H9 (cell line): ENCODE data around the gene ADGRL2. TPM values are rescaled to one million over a fixed set of nuclear protein-coding genes. Genes with fewer than 3 reads are reported as not detected.

Experiments used
- DNase-seq: peaks from one replicate; pipeline ENCODE4 v3.0.0-alpha.2; 2017
- H2AFZ ChIP-seq: one replicate; pipeline ENCODE4 v1.6.1; 2013; ENCODE audit warnings: mild to moderate bottlenecking, low read length, control low read depth, moderate library complexity
- H2AK5ac ChIP-seq: 2 replicates; pipeline ENCODE4 v1.6.1; 2013; ENCODE audit warnings: low read length, control low read depth, mixed read lengths; ENCODE audit not compliant: insufficient read length
- H2BK120ac ChIP-seq: one replicate; pipeline ENCODE4 v1.6.1; 2013; ENCODE audit warnings: low read depth, mild to moderate bottlenecking, low read length, control low read depth, inconsistent platforms; ENCODE audit not compliant: poor library complexity, severe bottlenecking
- H2BK12ac ChIP-seq: 2 replicates; pipeline ENCODE4 v1.6.1; 2013; ENCODE audit warnings: low read length, control low read depth, mixed read lengths, low read depth; ENCODE audit not compliant: insufficient read length
- H2BK15ac ChIP-seq: 2 replicates; pipeline ENCODE4 v1.6.1; 2013; ENCODE audit warnings: low read depth, low read length, control low read depth
- H2BK20ac ChIP-seq: one replicate; pipeline ENCODE4 v1.6.1; 2013; ENCODE audit warnings: low read depth, mild to moderate bottlenecking, low read length, control low read depth, inconsistent platforms; ENCODE audit not compliant: poor library complexity, severe bottlenecking
- H2BK5ac ChIP-seq: 2 replicates; pipeline ENCODE4 v1.6.1; 2013; ENCODE audit warnings: low read length, control low read depth, mixed read lengths; ENCODE audit not compliant: insufficient read length
- H3K14ac ChIP-seq: 2 replicates; pipeline ENCODE4 v1.6.1; 2013; ENCODE audit warnings: low read length, control low read depth; ENCODE audit not compliant: insufficient read depth
- H3K18ac ChIP-seq: 2 replicates; pipeline ENCODE4 v1.6.1; 2013; ENCODE audit warnings: low read depth, mild to moderate bottlenecking, mixed read lengths, low read length, control low read depth; ENCODE audit not compliant: insufficient read length
- H3K23ac ChIP-seq: 2 replicates; pipeline ENCODE4 v1.6.1; 2013; ENCODE audit warnings: low read length, control low read depth, mixed read lengths, low read depth; ENCODE audit not compliant: insufficient read length
- H3K23me2 ChIP-seq: 2 replicates; pipeline ENCODE4 v1.6.1; 2013; ENCODE audit warnings: low read depth, mild to moderate bottlenecking, mixed read lengths, low read length, control low read depth; ENCODE audit not compliant: insufficient read length, poor library complexity, severe bottlenecking
- H3K27ac ChIP-seq: 2 replicates; pipeline ENCODE4 v1.5.1; 2013; ENCODE audit warnings: low read length, control low read depth, mixed read lengths, low read depth; ENCODE audit not compliant: insufficient read length
- H3K27me3 ChIP-seq: 2 replicates; pipeline ENCODE4 v1.6.1; 2013; ENCODE audit warnings: low read length, control low read depth, inconsistent platforms; ENCODE audit not compliant: insufficient read depth
- H3K4ac ChIP-seq: 2 replicates; pipeline ENCODE4 v1.6.1; 2013; ENCODE audit warnings: low read depth, mild to moderate bottlenecking, control low read depth, inconsistent platforms, low read length, moderate library complexity
- H3K4me1 ChIP-seq: 2 replicates; pipeline ENCODE4 v1.6.1; 2013; ENCODE audit warnings: low read length, control low read depth, inconsistent platforms; ENCODE audit not compliant: insufficient read depth
- H3K4me2 ChIP-seq: 2 replicates; pipeline ENCODE4 v1.6.1; 2013; ENCODE audit warnings: low read length, control low read depth, mixed read lengths; ENCODE audit not compliant: insufficient read length, insufficient read depth
- H3K56ac ChIP-seq: 2 replicates; pipeline ENCODE4 v1.6.1; 2013; ENCODE audit warnings: low read depth, mild to moderate bottlenecking, mixed read lengths, low read length, control low read depth; ENCODE audit not compliant: insufficient read length
- H3K79me1 ChIP-seq: 2 replicates; pipeline ENCODE4 v1.6.1; 2013; ENCODE audit warnings: low read depth, mild to moderate bottlenecking, moderate library complexity, low read length, control low read depth, inconsistent platforms; ENCODE audit not compliant: insufficient read depth, poor library complexity, severe bottlenecking
- H3K79me2 ChIP-seq: 2 replicates; pipeline ENCODE4 v1.6.1; 2013; ENCODE audit warnings: low read length, control low read depth, inconsistent platforms; ENCODE audit not compliant: insufficient read depth
- H3K9ac ChIP-seq: 2 replicates; pipeline ENCODE4 v1.6.1; 2013; ENCODE audit warnings: low read length, control low read depth, mixed read lengths; ENCODE audit not compliant: insufficient read length; ENCODE audit errors: extremely low read depth
- H3K9me3 ChIP-seq: one replicate; pipeline ENCODE4 v1.6.1; 2013; ENCODE audit warnings: low read depth, low read length, inconsistent platforms; ENCODE audit not compliant: control insufficient read depth
- H3T11ph ChIP-seq: one replicate; pipeline ENCODE4 v1.6.1; 2013; ENCODE audit warnings: mild to moderate bottlenecking, low read length, control low read depth, inconsistent platforms
- H4K20me1 ChIP-seq: one replicate; pipeline ENCODE4 v1.6.1; 2013; ENCODE audit not compliant: control insufficient read depth, insufficient read length, insufficient read depth
- H4K5ac ChIP-seq: 2 replicates; pipeline ENCODE4 v1.6.1; 2013; ENCODE audit warnings: low read depth, mild to moderate bottlenecking, mixed read lengths, low read length, control low read depth; ENCODE audit not compliant: insufficient read length
- H4K8ac ChIP-seq: replicated peaks from 2 replicates; pipeline ENCODE4 v1.6.1; 2013; ENCODE audit warnings: low read length, control low read depth, mixed read lengths, low read depth; ENCODE audit not compliant: insufficient read length
- H4K91ac ChIP-seq: 2 replicates; pipeline ENCODE4 v1.6.1; 2013; ENCODE audit warnings: low read depth, mild to moderate bottlenecking, moderate library complexity, mixed read lengths, low read length, control low read depth; ENCODE audit not compliant: insufficient read length
- H3K27ac Mint-ChIP-seq, 3 experiments: 2 replicates in 2 of 3; 3 replicates in 1 of 3; pipeline ENCODE4 v1.8.0; 2020 to 2021; ENCODE audit warnings: mixed read lengths in 3 of 3, mild to moderate bottlenecking in 1 of 3, moderate library complexity in 1 of 3
- H3K27me3 Mint-ChIP-seq: 2 replicates; pipeline ENCODE4 v1.8.0; 2021; ENCODE audit warnings: low read depth, mild to moderate bottlenecking, moderate library complexity, mixed read lengths
- H3K36me3 Mint-ChIP-seq, 3 experiments: 2 replicates in 2 of 3; 3 replicates in 1 of 3; pipeline ENCODE4 v1.8.0; 2020 to 2021; ENCODE audit warnings: low read depth in 3 of 3, mixed read lengths in 3 of 3; ENCODE audit not compliant: insufficient read depth in 1 of 3
- H3K4me1 Mint-ChIP-seq, 2 experiments: 2 replicates each; pipeline ENCODE4 v1.8.0; 2020; ENCODE audit warnings: mixed read lengths in 2 of 2
- H3K4me3 Mint-ChIP-seq, 2 experiments: 2 replicates in 1 of 2; 3 replicates in 1 of 2; pipeline ENCODE4 v1.8.0; 2020 to 2021; ENCODE audit warnings: mild to moderate bottlenecking in 2 of 2, mixed read lengths in 2 of 2, moderate library complexity in 1 of 2
- H3K9me3 Mint-ChIP-seq, 2 experiments: 2 replicates in 1 of 2; 3 replicates in 1 of 2; pipeline ENCODE4 v1.8.0; 2020; ENCODE audit warnings: mild to moderate bottlenecking in 2 of 2, mixed read lengths in 2 of 2, moderate library complexity in 1 of 2
- WGBS: extraction: QIAGEN DNeasy Blood & Tissue Kit; methylation state at CpG from one replicate; pipeline ENCODE4 v1.1.7; 2013; ENCODE audit warnings: missing lambda C conversion rate, low lambda C conversion rate, mixed read lengths; ENCODE audit not compliant: insufficient read length; ENCODE audit errors: extremely low coverage; 5-methylcytosine and 5-hydroxymethylcytosine counted together
- total RNA-seq: library from RNA; stranded (reverse); gene quantifications from 2 replicates; pipeline ENCODE4 v1.2.1, GENCODE V29; 2021
- TF ChIP-seq, protein P1 (sequence below): fragments of 200-600 bp; sonication (generic); conservative IDR thresholded peaks from 3 replicates; pipeline ENCODE4 v1.8.0; 2021; ENCODE audit warnings: antibody characterized with exemption, mild to moderate bottlenecking

ADGRL2 gene
- total RNA-seq, 1 experiment from 2014 or later = 119 TPM

DNA sequence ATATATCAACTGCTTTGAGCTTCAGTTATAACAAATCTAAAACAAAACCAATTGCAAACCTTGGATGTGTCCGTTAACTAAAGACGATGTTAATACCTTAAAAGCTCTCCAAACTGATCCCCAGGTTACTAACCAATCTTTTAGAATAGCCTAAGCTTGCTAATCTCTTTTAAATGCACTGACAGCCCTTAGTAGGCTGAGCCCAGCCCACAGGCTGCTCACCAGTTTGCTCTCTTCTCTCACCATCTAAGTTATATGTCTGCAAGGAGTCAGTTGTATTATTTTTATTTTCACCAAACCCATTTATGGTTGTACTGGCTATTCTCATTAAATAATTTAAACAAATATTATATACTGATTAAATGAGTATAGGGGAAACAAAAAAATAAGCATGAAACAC is 199.5 kb downstream of the ADGRL2 start:
- Histone ChIP-seq H3K23ac (no peak overlapping the region), H3K4me1 (no peaks in the 10 kb centered on the region), H3T11ph (no peak overlapping the region), H2BK120ac (no peak overlapping the region), H3K4ac (no peak overlapping the region), H3K9ac (no peak overlapping the region), H3K27me3 (no peaks in the 10 kb centered on the region), H3K9me3 (no peaks in the 10 kb centered on the region), H2BK15ac (no peak overlapping the region), H3K14ac (no peak overlapping the region), H2BK20ac (no peak overlapping the region), H3K56ac (no peak overlapping the region), H3K23me2 (no peaks in the 10 kb centered on the region), H2AK5ac (no peak overlapping the region), H3K18ac (no peak overlapping the region), H3K79me1 (no peaks in the 10 kb centered on the region), H4K20me1 (no peaks in the 10 kb centered on the region), H4K5ac (no peak overlapping the region), H3K79me2 (no peaks in the 10 kb centered on the region), H2AFZ (no peak overlapping the region), H4K91ac (no peak overlapping the region), H4K8ac (no peak overlapping the region), H2BK5ac (no peak overlapping the region), H3K27ac (no peak overlapping the region), H3K4me2 (no peak overlapping the region), H2BK12ac (no peak overlapping the region)
- Mint-ChIP-seq H3K27ac (no peak overlapping the region), H3K4me1 (peaks cover 11 to 16% of the 10 kb centered on the region in 2 experiments; a peak in 3 of 4 replicates), H3K4me3 (no peak overlapping the region), H3K36me3 (no peaks in the 10 kb centered on the region), H3K27me3 (no peaks in the 10 kb centered on the region), H3K9me3 (no peaks in the 10 kb centered on the region)
- DNase-seq = no peak
- TF ChIP-seq, protein P1, sequence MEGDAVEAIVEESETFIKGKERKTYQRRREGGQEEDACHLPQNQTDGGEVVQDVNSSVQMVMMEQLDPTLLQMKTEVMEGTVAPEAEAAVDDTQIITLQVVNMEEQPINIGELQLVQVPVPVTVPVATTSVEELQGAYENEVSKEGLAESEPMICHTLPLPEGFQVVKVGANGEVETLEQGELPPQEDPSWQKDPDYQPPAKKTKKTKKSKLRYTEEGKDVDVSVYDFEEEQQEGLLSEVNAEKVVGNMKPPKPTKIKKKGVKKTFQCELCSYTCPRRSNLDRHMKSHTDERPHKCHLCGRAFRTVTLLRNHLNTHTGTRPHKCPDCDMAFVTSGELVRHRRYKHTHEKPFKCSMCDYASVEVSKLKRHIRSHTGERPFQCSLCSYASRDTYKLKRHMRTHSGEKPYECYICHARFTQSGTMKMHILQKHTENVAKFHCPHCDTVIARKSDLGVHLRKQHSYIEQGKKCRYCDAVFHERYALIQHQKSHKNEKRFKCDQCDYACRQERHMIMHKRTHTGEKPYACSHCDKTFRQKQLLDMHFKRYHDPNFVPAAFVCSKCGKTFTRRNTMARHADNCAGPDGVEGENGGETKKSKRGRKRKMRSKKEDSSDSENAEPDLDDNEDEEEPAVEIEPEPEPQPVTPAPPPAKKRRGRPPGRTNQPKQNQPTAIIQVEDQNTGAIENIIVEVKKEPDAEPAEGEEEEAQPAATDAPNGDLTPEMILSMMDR = no peak
- no CpG with 5 or more reads among the region's 2 CpGs for WGBS
